ENCODE results near the gene CBLL1.

CBLL1 gene

GRCh38 chr7:107744345-107744750, 406 bp downstream of the CBLL1 start:
- peak in 1 of 2 experiments; percentile 28 for DNase-seq

- no peak for DNase-seq
These were observed 2.1 kb downstream of the CBLL1 start for GRCh38 chr7:107746006-107746405.

GRCh38 chr7:107751113-107751512, 7.2 kb downstream of the CBLL1 start:
- no peak for DNase-seq

- no peak for DNase-seq
These were observed 10.7 kb downstream of the CBLL1 start for GRCh38 chr7:107754642-107755041.

GRCh38 chr7:107758667-107759066, 14.7 kb downstream of the CBLL1 start:
- no peak for DNase-seq

GRCh38 chr7:107767391-107767790, 23.4 kb downstream of the CBLL1 start:
- DNase-seq, result no peak

- DNase-seq, result no peak
These were observed 24.3 kb downstream of the CBLL1 start for GRCh38 chr7:107768263-107768662.

- no peak for DNase-seq
These were observed 29.1 kb downstream of the CBLL1 start for GRCh38 chr7:107773027-107773426.

GRCh38 chr7:107777702-107778101, 33.8 kb downstream of the CBLL1 start:
- no peak for DNase-seq

- DNase-seq, result no peak
These were observed 34.3 kb downstream of the CBLL1 start for GRCh38 chr7:107778283-107778682.

GRCh38 chr7:107779647-107780099, 35.7 kb downstream of the CBLL1 start:
- DNase-seq, result no peak

- DNase-seq, result no peak
These were observed 38.4 kb downstream of the CBLL1 start for GRCh38 chr7:107782374-107782773.

- no peak for DNase-seq
These were observed 39.7 kb downstream of the CBLL1 start for GRCh38 chr7:107783648-107784047.

- no peak for DNase-seq
These were observed 41.2 kb downstream of the CBLL1 start for GRCh38 chr7:107785170-107785569.

- DNase-seq, result no peak
These were observed 42.0 kb downstream of the CBLL1 start for GRCh38 chr7:107785926-107786325.

- no peak for DNase-seq
These were observed 44.3 kb downstream of the CBLL1 start for GRCh38 chr7:107788216-107788615.

- DNase-seq, result no peak
These were observed 44.7 kb downstream of the CBLL1 start for GRCh38 chr7:107788662-107789061.

GRCh38 chr7:107789647-107790046, 45.7 kb downstream of the CBLL1 start:
- DNase-seq, result no peak

- no peak for DNase-seq
These were observed 48.4 kb downstream of the CBLL1 start for GRCh38 chr7:107792364-107792763.

- no peak for DNase-seq
These were observed 55.8 kb downstream of the CBLL1 start for GRCh38 chr7:107799647-107800264.

- DNase-seq, result no peak
These were observed 59.2 kb downstream of the CBLL1 start, which contains the start of gene SLC26A3 for GRCh38 chr7:107803009-107803610. SLC26A3 (minus strand) TSS chr7:107803223; CDS start chr7:107794509, 8,714 bp downstream.

- no peak for DNase-seq
These were observed 65.2 kb downstream of the CBLL1 start for GRCh38 chr7:107809179-107809578.

- DNase-seq, result no peak
These were observed 66.7 kb downstream of the CBLL1 start for GRCh38 chr7:107810626-107811025.

Data from AML-193 (cell line).